ENCODE data around the gene DHX16. TPM values are rescaled to one million over a fixed set of nuclear protein-coding genes. Genes with fewer than 3 reads are reported as not detected.

Gene DHX16
- total RNA-seq, 1 donor from 2014 or later = 56.7 TPM

DNA sequence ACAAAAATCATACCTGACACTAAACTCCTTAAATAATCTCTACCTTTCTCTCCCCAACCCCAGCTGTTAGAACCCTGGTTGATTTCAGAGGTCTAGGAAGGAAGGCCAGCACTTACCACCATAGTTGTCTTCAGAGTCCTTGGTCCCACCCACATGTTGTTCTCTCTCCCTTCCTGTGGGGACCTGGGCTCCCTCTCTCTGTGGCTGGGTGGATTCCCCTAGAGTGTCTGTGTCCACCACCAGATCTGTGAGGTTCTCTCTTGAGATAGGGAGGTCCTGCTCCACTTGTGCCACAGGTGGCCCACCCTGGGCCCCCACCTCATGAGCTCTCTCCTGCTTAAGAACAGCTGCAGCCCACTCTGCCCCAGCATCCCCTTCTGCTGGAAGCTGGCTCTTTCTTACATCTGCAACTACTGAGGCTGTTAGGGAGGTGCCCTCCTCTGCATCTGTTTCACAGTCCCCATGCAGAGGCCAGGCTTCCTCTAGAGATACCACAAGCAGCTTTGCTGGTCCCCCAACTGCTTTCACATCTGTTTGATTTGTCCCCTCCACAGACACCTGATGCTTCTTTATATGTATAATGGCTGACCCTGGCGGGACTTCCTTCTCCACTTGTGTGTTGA is 39.1 kb upstream of the DHX16 start:
- no peaks in the 10 kb centered on the region for H3K9me3 Mint-ChIP-seq
- peak; percentile 75 for DNase-seq
- intact Hi-C loops (cut with micrococcal nuclease) = no loop called here

DNA sequence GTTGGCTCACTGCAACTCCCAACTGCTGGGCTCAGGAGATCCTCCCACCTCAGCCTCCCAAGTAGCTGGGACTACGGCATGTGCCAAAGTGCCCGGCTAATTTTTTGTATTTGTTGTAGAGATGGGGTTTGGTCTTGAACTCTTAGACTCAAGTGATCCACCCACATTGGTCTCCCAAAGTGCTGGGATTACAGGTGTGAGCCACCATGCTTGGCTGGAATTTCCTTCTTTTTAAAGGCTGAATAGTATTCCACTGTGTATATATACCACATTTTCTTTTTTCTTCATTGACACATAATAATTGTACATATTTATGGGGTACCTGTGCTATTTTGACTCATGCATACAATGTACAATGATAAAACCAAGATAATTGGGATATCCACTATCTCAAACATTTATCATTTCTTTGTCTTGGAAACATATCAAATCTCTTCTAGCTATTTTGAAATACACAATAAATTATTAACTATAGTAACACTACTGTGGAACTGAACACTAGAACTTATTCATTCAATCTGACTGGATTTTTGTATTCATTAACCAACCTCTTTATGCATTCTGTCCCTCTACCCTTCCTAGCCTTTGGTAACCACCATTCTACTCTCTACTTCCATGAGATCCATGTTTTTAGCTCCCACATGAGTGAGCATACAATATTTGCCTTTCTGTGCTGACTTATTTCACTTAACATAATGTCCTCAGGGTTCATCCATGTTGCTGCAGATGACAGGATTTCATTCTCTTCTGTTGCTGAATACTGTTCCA is 36.5 kb upstream of the DHX16 start:
- H3K36me3 Mint-ChIP-seq (ENCODE audit: low read depth) = peaks cover 77% of the 10 kb centered on the region
- no peak overlapping the region for H3K27ac Mint-ChIP-seq
- intact Hi-C loops (cut with micrococcal nuclease) = no loop called here
- no peak for DNase-seq
- H3K9me3 Mint-ChIP-seq = no peaks in the 10 kb centered on the region
- peaks cover 41% of the 10 kb centered on the region for H3K4me1 Mint-ChIP-seq
- H3K4me3 Mint-ChIP-seq = no peak overlapping the region
- no peaks in the 10 kb centered on the region for H3K27me3 Mint-ChIP-seq

More for the DNA sequence above, 39.1 kb upstream of the DHX16 start:
- H3K27me3 Mint-ChIP-seq = no peaks in the 10 kb centered on the region
- H3K4me3 Mint-ChIP-seq = peak overlapping the region; percentile 59
- peaks cover 73% of the 10 kb centered on the region for H3K36me3 Mint-ChIP-seq (ENCODE audit: low read depth)
- peaks cover 47% of the 10 kb centered on the region for H3K4me1 Mint-ChIP-seq
- peak overlapping the region; percentile 66 for H3K27ac Mint-ChIP-seq

- H3K27ac Mint-ChIP-seq = no peak overlapping the region
These were observed 34.6 kb upstream of the DHX16 start for GRCh38 chr6:30707281-30707850.

GRCh38 chr6:30705620-30706019 is 32.8 kb upstream of the DHX16 start:
- intact Hi-C loops (cut with micrococcal nuclease) = no loop called here
- Mint-ChIP-seq H3K27ac (no peak overlapping the region), H3K4me1 (peaks cover 10% of the 10 kb centered on the region), H3K27me3 (no peaks in the 10 kb centered on the region), H3K36me3 (ENCODE audit: low read depth) (peaks cover 66% of the 10 kb centered on the region), H3K9me3 (no peaks in the 10 kb centered on the region), H3K4me3 (no peak overlapping the region)
- DNase-seq = no peak

More at GRCh38 chr6:30707281-30707850, 34.6 kb upstream of the DHX16 start:
- Mint-ChIP-seq H3K4me1 (peaks cover 28% of the 10 kb centered on the region), H3K4me3 (no peak overlapping the region), H3K36me3 (ENCODE audit: low read depth) (peaks cover 76% of the 10 kb centered on the region), H3K9me3 (no peaks in the 10 kb centered on the region), H3K27me3 (no peaks in the 10 kb centered on the region)
- no peak for DNase-seq
- intact Hi-C loops (cut with micrococcal nuclease) = no loop called here

GRCh38 chr6:30703821-30704220 is 31.0 kb upstream of the DHX16 start:
- Mint-ChIP-seq H3K4me1 (peaks cover 8% of the 10 kb centered on the region), H3K36me3 (ENCODE audit: low read depth) (peaks cover 66% of the 10 kb centered on the region), H3K4me3 (no peak overlapping the region), H3K27me3 (no peaks in the 10 kb centered on the region), H3K9me3 (no peaks in the 10 kb centered on the region), H3K27ac (no peak overlapping the region)
- no peak for DNase-seq
- intact Hi-C loops (cut with micrococcal nuclease) = no loop called here

DNA sequence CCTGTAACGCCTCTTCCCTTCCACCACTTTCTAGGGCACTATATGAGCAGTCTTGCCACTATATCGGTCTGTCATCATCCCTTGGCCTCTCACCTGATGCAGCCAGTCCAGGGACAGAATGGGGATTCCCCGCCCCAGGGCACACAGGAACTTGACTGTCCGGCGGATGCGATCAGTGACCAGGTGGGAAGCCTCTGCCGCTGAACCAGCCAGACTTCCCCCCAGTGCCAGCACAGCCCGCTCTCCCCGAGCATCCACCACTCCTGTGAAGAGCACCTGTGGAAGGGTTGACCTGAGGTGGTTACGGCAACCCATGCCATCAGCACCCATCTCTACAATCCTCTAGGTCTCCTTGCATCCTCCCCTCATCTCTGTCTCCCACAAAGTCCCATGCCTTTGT is 30.2 kb upstream of the DHX16 start:
- intact Hi-C loops (cut with micrococcal nuclease) = no loop called here
- no peaks in the 10 kb centered on the region for H3K27me3 Mint-ChIP-seq
- H3K36me3 Mint-ChIP-seq (ENCODE audit: low read depth) = peaks cover 60% of the 10 kb centered on the region
- peaks cover 8% of the 10 kb centered on the region for H3K4me1 Mint-ChIP-seq
- H3K27ac Mint-ChIP-seq = no peak overlapping the region
- no peak overlapping the region for H3K4me3 Mint-ChIP-seq
- no peaks in the 10 kb centered on the region for H3K9me3 Mint-ChIP-seq
- DNase-seq = no peak

DNA sequence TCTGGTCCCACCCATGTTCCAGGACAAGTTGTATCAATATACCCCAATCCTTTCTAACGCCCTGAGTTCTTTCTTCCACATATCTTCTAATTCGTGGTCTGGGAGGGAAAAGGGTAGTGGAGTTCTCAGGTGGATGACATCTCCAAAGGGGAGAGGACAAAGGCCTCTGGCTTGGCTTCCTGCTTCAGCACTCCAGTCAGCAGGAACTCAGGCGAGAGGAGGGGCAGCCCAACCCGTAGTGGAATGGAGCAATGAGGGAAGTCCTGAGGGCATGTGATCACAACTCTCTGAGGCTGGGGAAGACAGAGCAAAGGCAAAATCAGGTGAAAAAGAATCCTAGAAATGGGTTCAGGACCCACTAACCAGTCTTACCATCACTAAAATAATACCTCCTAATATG is 27.5 kb upstream of the DHX16 start:
- H3K4me3 Mint-ChIP-seq = no peak overlapping the region
- H3K4me1 Mint-ChIP-seq = peaks cover 6% of the 10 kb centered on the region
- H3K36me3 Mint-ChIP-seq (ENCODE audit: low read depth) = peaks cover 42% of the 10 kb centered on the region
- H3K9me3 Mint-ChIP-seq = no peaks in the 10 kb centered on the region
- H3K27ac Mint-ChIP-seq = no peak overlapping the region
- no peaks in the 10 kb centered on the region for H3K27me3 Mint-ChIP-seq
- intact Hi-C loops (cut with micrococcal nuclease) = no loop called here
- no peak for DNase-seq

GRCh38 chr6:30696432-30696831 is 23.6 kb upstream of the DHX16 start:
- no peak overlapping the region for H3K27ac Mint-ChIP-seq
- H3K4me1 Mint-ChIP-seq = peaks cover 7% of the 10 kb centered on the region
- no peak overlapping the region for H3K4me3 Mint-ChIP-seq
- no peak for DNase-seq
- peaks cover 11% of the 10 kb centered on the region for H3K36me3 Mint-ChIP-seq (ENCODE audit: low read depth)
- no peaks in the 10 kb centered on the region for H3K9me3 Mint-ChIP-seq
- intact Hi-C loops (cut with micrococcal nuclease) = no loop called here
- no peaks in the 10 kb centered on the region for H3K27me3 Mint-ChIP-seq

DNA sequence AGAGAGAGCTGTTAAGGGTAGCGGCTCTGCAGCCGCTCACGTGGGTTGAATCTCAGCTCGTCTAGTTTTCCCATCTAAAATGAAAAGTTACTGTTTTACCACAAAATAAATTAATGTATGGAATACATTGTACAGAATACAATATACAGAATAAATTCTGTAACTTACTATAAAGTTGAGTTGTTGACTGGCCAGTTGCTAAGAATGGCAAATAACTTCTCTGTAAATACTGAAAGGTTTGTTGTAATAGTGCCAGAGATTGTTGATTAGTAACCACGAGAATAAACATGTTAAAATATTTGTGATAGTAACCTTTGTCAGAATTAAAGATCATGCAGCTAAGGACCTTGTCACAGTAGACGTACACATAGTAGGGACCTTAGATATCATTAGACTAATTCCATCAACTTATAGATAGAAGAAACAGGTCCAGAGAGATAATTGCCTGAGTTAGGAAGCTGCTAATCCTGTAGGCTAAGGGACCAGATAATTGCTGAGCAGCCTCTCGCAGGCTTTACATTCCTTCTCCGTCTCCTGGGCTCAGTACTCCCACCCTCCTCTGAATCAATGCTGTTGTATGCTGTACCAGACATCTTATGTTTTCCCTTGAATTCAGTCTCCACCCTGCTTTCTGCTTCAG is 18.5 kb upstream of the DHX16 start:
- H3K27ac Mint-ChIP-seq = peak overlapping the region; percentile 41
- no peaks in the 10 kb centered on the region for H3K9me3 Mint-ChIP-seq
- H3K27me3 Mint-ChIP-seq = no peaks in the 10 kb centered on the region
- H3K36me3 Mint-ChIP-seq (ENCODE audit: low read depth) = peaks cover 7% of the 10 kb centered on the region
- peak overlapping the region; percentile 94 for H3K4me3 Mint-ChIP-seq
- intact Hi-C loops (cut with micrococcal nuclease) = no loop called here
- DNase-seq = no peak
- H3K4me1 Mint-ChIP-seq = peaks cover 39% of the 10 kb centered on the region

GRCh38 chr6:30690403-30691207 is 17.8 kb upstream of the DHX16 start, which contains the start of gene NRM:
NRM (minus strand) TSS chr6:30690984; CDS start chr6:30690974, 10 bp downstream.
- Mint-ChIP-seq H3K4me3 (peak within 1 kb of the TSS; percentile 94), H3K27ac (peak within 1 kb of the TSS; percentile 89), H3K9me3 (no peaks in the 10 kb centered on the region), H3K27me3 (no peaks in the 10 kb centered on the region), H3K4me1 (peaks cover 44% of the 10 kb centered on the region), H3K36me3 (ENCODE audit: low read depth) (peaks cover 14% of the 10 kb centered on the region)
- DNase-seq = peak; percentile 93
- intact Hi-C loops (cut with micrococcal nuclease) = no loop called here

- no peaks in the 10 kb centered on the region for H3K27me3 Mint-ChIP-seq
- peak; percentile 65 for DNase-seq
- H3K27ac Mint-ChIP-seq = peak overlapping the region; percentile 89
- intact Hi-C loops (cut with micrococcal nuclease) = loop anchor here (10.0 kb wide), 1 partner anchor 805 kb away; the partner anchor contains the start of gene MICB
- peaks cover 46% of the 10 kb centered on the region for H3K4me1 Mint-ChIP-seq
- H3K36me3 Mint-ChIP-seq (ENCODE audit: low read depth) = peaks cover 20% of the 10 kb centered on the region
- no peaks in the 10 kb centered on the region for H3K9me3 Mint-ChIP-seq
- peak overlapping the region; percentile 94 for H3K4me3 Mint-ChIP-seq
These were observed 17.2 kb upstream of the DHX16 start for GRCh38 chr6:30689985-30690384.

GRCh38 chr6:30689022-30689865 is 16.4 kb upstream of the DHX16 start:
- DNase-seq = peak; percentile 63
- intact Hi-C loops (cut with micrococcal nuclease) = loop anchor here (10.0 kb wide), 1 partner anchor 806 kb away; the partner anchor contains the start of gene MICB
- Mint-ChIP-seq H3K36me3 (ENCODE audit: low read depth) (peaks cover 26% of the 10 kb centered on the region), H3K9me3 (no peaks in the 10 kb centered on the region), H3K27ac (peak overlapping the region; percentile 64), H3K27me3 (no peaks in the 10 kb centered on the region), H3K4me1 (peaks cover 46% of the 10 kb centered on the region), H3K4me3 (peak overlapping the region; percentile 94)

Measured in activated CD4-positive, alpha-beta T cell treated with anti-CD3 and anti-CD28 coated beads, Interleukin-2, amount 10 ng/mL, durations not matched to agents 24 days and 14 days (primary cell).